DND-41 (cell line): ENCODE results near the gene SLC4A5.
A peak's percentile ranks its signal among the peaks of the same experiment; 100 is the strongest.
"Not testable (repeated sequence)": the region's sequence is repeated elsewhere in the genome, so short reads cannot be mapped to it uniquely, and the experiment has no call there.

Source experiments
- ATAC-seq: fragments of 200-7000 bp; cut with Tn5 transposase; 3 replicates; pipeline ENCODE4 v1.9.1; 2021; ENCODE audit warnings: low read depth; ENCODE audit not compliant: insufficient read depth
- DNase-seq: peaks from one replicate; pipeline ENCODE4 v3.0.0-alpha.2; 2020
- H2AFZ ChIP-seq: 2 replicates; pipeline ENCODE4 v1.6.0; 2012; ENCODE audit warnings: low read depth, low read length
- H3K27ac ChIP-seq: 2 replicates; pipeline ENCODE4 v1.5.1; 2012; ENCODE audit warnings: low read length, inconsistent platforms
- H3K27me3 ChIP-seq: fragments of 200-600 bp; sonication (generic); 2 replicates; pipeline ENCODE4 v1.6.0; 2012; ENCODE audit warnings: low read length, mild to moderate bottlenecking, inconsistent platforms; ENCODE audit not compliant: insufficient read depth, poor library complexity
- H3K36me3 ChIP-seq: 2 replicates; pipeline ENCODE4 v1.5.1; 2012; ENCODE audit warnings: low read length, inconsistent platforms; ENCODE audit not compliant: insufficient read depth
- H3K4me1 ChIP-seq: 2 replicates; pipeline ENCODE4 v1.5.1; 2012; ENCODE audit warnings: mild to moderate bottlenecking, low read length; ENCODE audit not compliant: insufficient read depth
- H3K4me2 ChIP-seq: 2 replicates; pipeline ENCODE4 v1.6.0; 2012; ENCODE audit warnings: mild to moderate bottlenecking, moderate library complexity, low read length, inconsistent platforms; ENCODE audit not compliant: insufficient read depth
- H3K4me3 ChIP-seq, 2 experiments: fragments of 200-600 bp in 1 of 2; shearing (Covaris generic) in 1 of 2; 2 replicates each; pipeline ENCODE4 v1.5.1; 2012 to 2016; ENCODE audit warnings: inconsistent platforms in 2 of 2, low read length in 2 of 2, mild to moderate bottlenecking in 2 of 2, low read depth in 1 of 2, moderate library complexity in 1 of 2
- H3K79me2 ChIP-seq: 2 replicates; pipeline ENCODE4 v1.6.0; 2012; ENCODE audit warnings: low read length, inconsistent platforms; ENCODE audit not compliant: insufficient read depth
- H3K9ac ChIP-seq: 2 replicates; pipeline ENCODE4 v1.6.0; 2012; ENCODE audit warnings: low read depth, mild to moderate bottlenecking, inconsistent platforms, low read length, moderate library complexity
- H3K9me3 ChIP-seq: 2 replicates; pipeline ENCODE4 v1.5.1; 2012; ENCODE audit warnings: low read length, moderate library complexity, mild to moderate bottlenecking, inconsistent platforms; ENCODE audit not compliant: insufficient read depth, severe bottlenecking
- H4K20me1 ChIP-seq: 2 replicates; pipeline ENCODE4 v1.6.0; 2012; ENCODE audit warnings: low read length; ENCODE audit not compliant: insufficient read depth
- CTCF ChIP-seq: IDR thresholded peaks from 2 replicates; pipeline ENCODE4 v1.5.1; 2012; ENCODE audit warnings: borderline replicate concordance, low read length, moderate library complexity, mild to moderate bottlenecking; ENCODE audit not compliant: poor library complexity, severe bottlenecking; ENCODE audit errors: extremely low read depth
- EZH2 ChIP-seq: IDR thresholded peaks from 3 replicates; pipeline ENCODE4 v1.6.1; 2012; ENCODE audit warnings: borderline replicate concordance, low read depth, mild to moderate bottlenecking, moderate library complexity, low read length, inconsistent platforms; ENCODE audit not compliant: severe bottlenecking

Gene SLC4A5

GRCh38 chr2:74347303-74347702 lies 4.1 kb upstream of the SLC4A5 start:
- H3K36me3 ChIP-seq: no peaks in the 10 kb centered on the region
- H3K79me2 ChIP-seq: no peaks in the 10 kb centered on the region
- DNase-seq (no peak), ATAC-seq (no peak)
- TF ChIP-seq EZH2 (no peak), CTCF (no peak)
- H3K4me3 ChIP-seq: no peak overlapping the region
- H3K27me3 ChIP-seq: no peaks in the 10 kb centered on the region
- H2AFZ ChIP-seq: no peak overlapping the region
- no peaks in the 10 kb centered on the region for H3K4me1 ChIP-seq
- no peak overlapping the region for H3K27ac ChIP-seq
- no peaks in the 10 kb centered on the region for H4K20me1 ChIP-seq
- H3K9me3 ChIP-seq: no peaks in the 10 kb centered on the region
- H3K4me2 ChIP-seq: no peak overlapping the region
- H3K9ac ChIP-seq: no peak overlapping the region

- DNase-seq: no peak
- H2AFZ ChIP-seq: no peak overlapping the region
- no peak overlapping the region for H3K4me3 ChIP-seq
- H4K20me1 ChIP-seq: no peaks in the 10 kb centered on the region
- H3K4me1 ChIP-seq: no peaks in the 10 kb centered on the region
- H3K36me3 ChIP-seq: no peaks in the 10 kb centered on the region
- no peaks in the 10 kb centered on the region for H3K9me3 ChIP-seq
- no peak overlapping the region for H3K27ac ChIP-seq
- H3K4me2 ChIP-seq: no peak overlapping the region
- H3K79me2 ChIP-seq: no peaks in the 10 kb centered on the region
- H3K27me3 ChIP-seq: no peaks in the 10 kb centered on the region
- ATAC-seq: 0 out of 3 replicates have a peak, but pooled peaks have one; percentile 33
- TF ChIP-seq EZH2 (no peak), CTCF (no peak)
- no peak overlapping the region for H3K9ac ChIP-seq
These were observed 2.2 kb upstream of the SLC4A5 start for GRCh38 chr2:74345272-74345943.

- not testable (repeated sequence) for H3K4me2 ChIP-seq, ATAC-seq, DNase-seq, H3K27me3 ChIP-seq, H3K79me2 ChIP-seq, H2AFZ ChIP-seq, H3K4me1 ChIP-seq, H3K9ac ChIP-seq, H3K36me3 ChIP-seq, H4K20me1 ChIP-seq, H3K4me3 ChIP-seq, H3K9me3 ChIP-seq, H3K27ac ChIP-seq
These were observed 7.0 kb downstream of the SLC4A5 start for GRCh38 chr2:74336227-74336626.

GRCh38 chr2:74334931-74335333 lies 8.3 kb downstream of the SLC4A5 start:
- no peak overlapping the region; the same call in 1 of the 2 replicates for H2AFZ ChIP-seq
- no peaks in the 10 kb centered on the region for H3K27me3 ChIP-seq
- no peak overlapping the region for H3K4me3 ChIP-seq
- no peaks in the 10 kb centered on the region for H3K9me3 ChIP-seq
- no peaks in the 10 kb centered on the region for H3K4me1 ChIP-seq
- H3K4me2 ChIP-seq: no peak overlapping the region
- no peak overlapping the region for H3K27ac ChIP-seq
- ATAC-seq (peak; percentile 95), DNase-seq (peak; percentile 75)
- H3K36me3 ChIP-seq: no peaks in the 10 kb centered on the region
- H3K9ac ChIP-seq: no peak overlapping the region
- H4K20me1 ChIP-seq: no peaks in the 10 kb centered on the region
- peak; percentile 91 for TF ChIP-seq CTCF
- TF ChIP-seq EZH2: no peak
- no peaks in the 10 kb centered on the region for H3K79me2 ChIP-seq
